ENCODE data around the gene PSMB5. TPM values are rescaled to one million over a fixed set of nuclear protein-coding genes. Genes with fewer than 3 reads are reported as not detected.
"Not testable (repeated sequence)": the region's sequence is repeated elsewhere in the genome, so short reads cannot be mapped to it uniquely, and the experiment has no call there.

Gene PSMB5
- total RNA-seq, 1 experiment from 2014 or later = 67.1 TPM

DNA sequence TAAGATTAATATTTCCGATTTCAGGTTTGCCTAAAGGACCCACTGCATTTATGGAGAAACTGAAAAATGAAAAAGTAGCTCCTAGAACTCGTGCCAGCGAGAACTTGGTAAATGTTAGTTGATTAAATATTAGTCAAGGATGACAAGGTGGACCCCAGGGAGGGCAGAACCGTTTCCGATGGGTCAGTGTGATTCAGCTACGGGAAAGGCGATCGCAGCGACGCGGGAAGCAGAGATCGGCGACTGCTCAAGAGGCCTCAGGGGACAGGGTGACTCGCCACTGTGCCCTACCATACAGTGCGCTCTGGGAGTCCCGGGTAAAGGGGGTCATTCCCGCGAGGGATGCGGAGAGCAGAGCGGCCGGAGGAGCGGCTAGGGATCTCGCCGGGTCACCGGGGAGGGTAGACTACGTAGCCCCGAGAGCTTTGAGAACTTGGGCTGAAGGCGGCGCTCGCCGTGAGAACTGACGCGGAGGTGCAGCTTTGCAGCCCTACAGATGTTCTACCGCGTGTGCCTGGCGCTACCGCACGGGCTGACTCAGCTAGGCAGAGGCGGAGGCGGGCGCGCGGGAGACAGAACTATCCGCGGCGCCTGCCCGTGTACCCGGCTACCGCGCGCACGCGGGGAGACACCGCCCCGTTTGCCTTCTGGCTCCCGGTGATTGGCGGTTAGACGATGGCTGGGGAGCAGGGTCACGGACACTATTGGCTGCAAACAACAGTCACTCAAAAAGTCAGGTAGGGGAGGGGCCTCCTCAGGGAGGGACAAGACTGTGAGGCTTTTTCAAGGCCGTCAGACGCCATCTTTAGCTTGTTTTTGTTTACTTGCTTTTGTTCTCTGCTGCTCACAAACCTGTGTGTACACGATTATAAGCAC is 27.9 kb downstream of the PSMB5 start:
- Histone ChIP-seq H3K79me2 (ENCODE audit: low read length) (0 out of 2 replicates have a peak, but pooled peaks cover 6% of the 10 kb centered on the region), H3K4me1 (ENCODE audit: low read length) (peaks cover 44% of the 10 kb centered on the region), H2AFZ (ENCODE audit: low read length) (peak overlapping the region; percentile 73), H3K27ac (ENCODE audit: low read length) (peak overlapping the region; percentile 59), H4K20me1 (ENCODE audit: insufficient read depth, low read depth, low read length) (no peaks in the 10 kb centered on the region), H3K9me3 (ENCODE audit: low read length) (no peaks in the 10 kb centered on the region), H3K36me3 (ENCODE audit: insufficient read depth, low read length) (no peaks in the 10 kb centered on the region), H3K9me2 (replicated peaks; ENCODE audit: insufficient read depth, low read length) (no peaks in the 10 kb centered on the region), H3K4me3 (ENCODE audit: low read length) (peak overlapping the region; percentile 82), H3K4me2 (ENCODE audit: low read depth, low read length, poor library complexity, severe bottlenecking) (peak overlapping the region; percentile 92), H3K9ac (ENCODE audit: low read length) (peak overlapping the region; percentile 89), H3K27me3 (ENCODE audit: low read length) (no peaks in the 10 kb centered on the region)
- DNase-seq = peak; percentile 100

DNA sequence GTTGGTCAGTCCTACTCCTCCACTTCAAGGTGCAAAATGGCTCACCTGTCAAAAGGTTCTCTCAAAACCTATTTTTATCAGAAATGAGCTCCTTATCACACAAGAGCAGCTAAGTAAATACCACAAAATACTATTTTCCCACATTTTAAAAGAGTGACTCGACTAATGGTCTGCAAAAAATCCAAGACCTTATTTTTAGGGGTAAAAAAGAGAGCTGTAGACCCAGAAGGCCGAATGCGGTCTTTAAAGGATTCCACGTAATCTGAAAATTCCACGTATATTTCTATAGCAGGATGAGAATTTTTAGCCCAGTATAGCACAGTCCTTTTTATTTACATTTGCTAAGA is 28.5 kb downstream of the PSMB5 start:
- Histone ChIP-seq H3K4me1 (ENCODE audit: low read length) (peaks cover 44% of the 10 kb centered on the region), H3K9me2 (replicated peaks; ENCODE audit: insufficient read depth, low read length) (no peaks in the 10 kb centered on the region), H3K36me3 (ENCODE audit: insufficient read depth, low read length) (no peaks in the 10 kb centered on the region), H3K27me3 (ENCODE audit: low read length) (no peaks in the 10 kb centered on the region), H3K9ac (ENCODE audit: low read length) (peak overlapping the region; percentile 89), H3K9me3 (ENCODE audit: low read length) (no peaks in the 10 kb centered on the region), H3K4me3 (ENCODE audit: low read length) (peak overlapping the region; percentile 82), H4K20me1 (ENCODE audit: insufficient read depth, low read depth, low read length) (no peaks in the 10 kb centered on the region), H3K27ac (ENCODE audit: low read length) (peak overlapping the region; percentile 58; the same call in 1 of the 2 replicates), H3K79me2 (ENCODE audit: low read length) (0 out of 2 replicates have a peak, but pooled peaks cover 6% of the 10 kb centered on the region), H2AFZ (ENCODE audit: low read length) (peak overlapping the region; percentile 73), H3K4me2 (ENCODE audit: low read depth, low read length, poor library complexity, severe bottlenecking) (peak overlapping the region; percentile 92)
- DNase-seq = no peak

DNA sequence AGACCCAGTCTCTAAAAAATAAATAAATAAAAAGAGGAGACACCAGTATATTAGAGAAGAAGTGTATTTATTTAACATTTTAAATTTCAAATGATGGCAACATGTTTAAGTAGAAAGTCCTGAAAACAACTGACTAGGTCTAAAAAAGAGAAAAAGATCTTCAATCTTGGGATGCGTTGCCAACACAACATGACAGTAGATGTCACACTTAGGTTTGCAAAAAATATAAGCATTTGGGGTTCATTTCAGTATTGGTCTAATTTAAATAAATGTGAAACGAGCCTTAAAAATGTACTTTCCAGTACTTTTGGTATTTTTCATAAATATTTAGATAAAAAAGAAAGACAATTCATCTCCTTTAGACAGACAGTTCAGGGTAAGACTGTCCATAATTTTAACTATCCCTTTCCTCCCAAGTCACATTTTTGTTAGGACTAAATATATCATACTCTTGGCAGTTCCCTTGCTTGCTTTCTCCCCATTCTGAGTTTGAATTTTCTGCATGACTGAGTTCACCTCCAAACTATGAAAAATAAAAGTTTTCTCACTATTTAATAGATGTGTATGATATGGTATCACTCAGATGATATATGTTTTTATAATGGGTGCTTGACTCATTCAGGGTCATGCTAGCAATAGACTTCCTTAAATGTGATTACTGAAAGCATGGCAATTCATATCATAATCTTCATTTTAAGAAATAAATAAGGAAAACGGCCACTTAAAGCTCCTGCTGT is 29.1 kb downstream of the PSMB5 start:
- Histone ChIP-seq H3K9ac (ENCODE audit: low read length) (peak overlapping the region; percentile 89), H3K79me2 (ENCODE audit: low read length) (0 out of 2 replicates have a peak, but pooled peaks cover 6% of the 10 kb centered on the region), H3K9me2 (replicated peaks; ENCODE audit: insufficient read depth, low read length) (no peaks in the 10 kb centered on the region), H2AFZ (ENCODE audit: low read length) (no peak overlapping the region), H3K36me3 (ENCODE audit: insufficient read depth, low read length) (no peaks in the 10 kb centered on the region), H4K20me1 (ENCODE audit: insufficient read depth, low read depth, low read length) (no peaks in the 10 kb centered on the region), H3K4me3 (ENCODE audit: low read length) (peak overlapping the region; percentile 82), H3K27ac (ENCODE audit: low read length) (no peak overlapping the region), H3K27me3 (ENCODE audit: low read length) (no peaks in the 10 kb centered on the region), H3K9me3 (ENCODE audit: low read length) (no peaks in the 10 kb centered on the region), H3K4me2 (ENCODE audit: low read depth, low read length, poor library complexity, severe bottlenecking) (peak overlapping the region; percentile 92), H3K4me1 (ENCODE audit: low read length) (peaks cover 44% of the 10 kb centered on the region)
- DNase-seq = peak; percentile 46

DNA sequence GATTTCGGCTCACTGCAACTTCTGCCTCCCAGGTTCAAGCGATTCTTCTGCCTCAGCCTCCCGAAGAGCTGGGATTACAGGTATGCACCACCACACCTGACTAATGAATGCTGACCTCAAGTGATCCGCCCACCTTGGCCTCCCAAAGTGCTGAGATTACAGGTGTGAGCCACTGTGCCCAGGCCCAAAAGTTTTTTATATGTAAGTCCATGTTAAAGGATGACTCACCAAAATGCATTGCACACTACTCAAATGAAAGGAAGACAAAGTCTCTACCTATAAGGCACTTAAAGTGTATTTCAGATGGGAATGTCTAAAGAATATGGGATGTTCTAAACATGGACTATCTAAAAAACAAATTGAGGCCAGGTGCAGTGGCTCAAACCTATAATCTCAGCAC is 30.4 kb downstream of the PSMB5 start:
- not testable (repeated sequence) for H4K20me1 ChIP-seq (ENCODE audit: insufficient read depth, low read depth, low read length); H3K4me2 ChIP-seq (ENCODE audit: low read depth, low read length, poor library complexity, severe bottlenecking); H3K79me2 ChIP-seq (ENCODE audit: low read length); H3K9ac ChIP-seq (ENCODE audit: low read length); H3K27me3 ChIP-seq (ENCODE audit: low read length); H3K4me3 ChIP-seq (ENCODE audit: low read length); H2AFZ ChIP-seq (ENCODE audit: low read length); H3K9me3 ChIP-seq (ENCODE audit: low read length); H3K27ac ChIP-seq (ENCODE audit: low read length); H3K36me3 ChIP-seq (ENCODE audit: insufficient read depth, low read length); H3K9me2 ChIP-seq (replicated peaks; ENCODE audit: insufficient read depth, low read length); DNase-seq
- H3K4me1 ChIP-seq (ENCODE audit: low read length) = peaks cover 32% of the 10 kb centered on the region

DNA sequence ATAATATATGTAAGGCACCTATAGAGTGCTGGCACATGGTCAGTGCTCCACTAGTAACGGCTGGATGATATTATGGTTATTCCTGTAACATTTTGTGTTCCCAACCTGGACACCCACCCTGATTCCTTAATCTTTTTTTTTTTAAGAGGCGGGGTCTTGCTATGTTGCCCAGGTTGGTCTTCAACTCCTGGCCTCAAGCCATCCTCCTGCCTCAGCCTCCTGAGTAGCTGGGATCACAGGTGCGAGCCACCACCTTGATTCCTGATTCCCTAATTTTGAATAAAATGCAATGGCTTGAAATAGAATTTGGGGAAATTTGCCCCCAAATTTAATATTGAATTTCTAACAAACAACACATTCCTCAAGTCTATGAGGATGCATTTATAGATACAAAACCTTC is 32.1 kb downstream of the PSMB5 start:
- Histone ChIP-seq H3K36me3 (ENCODE audit: insufficient read depth, low read length) (no peaks in the 10 kb centered on the region), H3K4me2 (ENCODE audit: low read depth, low read length, poor library complexity, severe bottlenecking) (no peak overlapping the region), H4K20me1 (ENCODE audit: insufficient read depth, low read depth, low read length) (no peaks in the 10 kb centered on the region), H3K79me2 (ENCODE audit: low read length) (0 out of 2 replicates have a peak, but pooled peaks cover 5% of the 10 kb centered on the region), H3K27me3 (ENCODE audit: low read length) (no peaks in the 10 kb centered on the region), H3K27ac (ENCODE audit: low read length) (no peak overlapping the region), H3K9me3 (ENCODE audit: low read length) (no peaks in the 10 kb centered on the region), H3K9ac (ENCODE audit: low read length) (no peak overlapping the region), H2AFZ (ENCODE audit: low read length) (no peak overlapping the region), H3K9me2 (replicated peaks; ENCODE audit: insufficient read depth, low read length) (no peaks in the 10 kb centered on the region), H3K4me3 (ENCODE audit: low read length) (no peak overlapping the region), H3K4me1 (ENCODE audit: low read length) (peaks cover 17% of the 10 kb centered on the region)
- no peak for DNase-seq

DNA sequence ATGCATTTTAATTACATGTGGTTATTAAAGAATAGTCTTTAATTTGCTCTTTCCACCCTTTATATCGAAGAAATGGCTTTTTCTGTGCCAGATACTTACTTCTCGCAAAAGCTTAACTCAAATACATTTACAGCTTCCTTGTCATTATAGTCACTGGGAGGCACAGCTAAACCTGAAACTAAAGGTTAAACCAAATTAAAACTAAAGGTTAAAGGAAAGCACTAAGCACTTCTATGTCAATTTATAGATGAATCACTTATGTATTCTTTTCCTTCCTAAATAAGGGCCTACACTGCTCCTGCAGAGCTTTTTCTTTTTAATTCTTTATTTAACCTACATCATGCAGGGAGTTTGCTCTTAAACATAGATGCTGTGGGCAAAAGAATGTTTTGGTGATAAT is 33.8 kb downstream of the PSMB5 start:
- H3K4me3 ChIP-seq (ENCODE audit: low read length) = no peak overlapping the region
- H3K27me3 ChIP-seq (ENCODE audit: low read length) = no peaks in the 10 kb centered on the region
- no peak for DNase-seq
- H3K4me1 ChIP-seq (ENCODE audit: low read length) = peaks cover 5% of the 10 kb centered on the region
- H3K9me2 ChIP-seq (replicated peaks; ENCODE audit: insufficient read depth, low read length) = no peaks in the 10 kb centered on the region
- no peak overlapping the region for H3K27ac ChIP-seq (ENCODE audit: low read length)
- H3K9me3 ChIP-seq (ENCODE audit: low read length) = no peaks in the 10 kb centered on the region
- no peak overlapping the region for H2AFZ ChIP-seq (ENCODE audit: low read length)
- H3K9ac ChIP-seq (ENCODE audit: low read length) = no peak overlapping the region
- no peaks in the 10 kb centered on the region for H3K36me3 ChIP-seq (ENCODE audit: insufficient read depth, low read length)
- no peaks in the 10 kb centered on the region for H4K20me1 ChIP-seq (ENCODE audit: insufficient read depth, low read depth, low read length)
- H3K4me2 ChIP-seq (ENCODE audit: low read depth, low read length, poor library complexity, severe bottlenecking) = no peak overlapping the region
- H3K79me2 ChIP-seq (ENCODE audit: low read length) = no peaks in the 10 kb centered on the region

DNA sequence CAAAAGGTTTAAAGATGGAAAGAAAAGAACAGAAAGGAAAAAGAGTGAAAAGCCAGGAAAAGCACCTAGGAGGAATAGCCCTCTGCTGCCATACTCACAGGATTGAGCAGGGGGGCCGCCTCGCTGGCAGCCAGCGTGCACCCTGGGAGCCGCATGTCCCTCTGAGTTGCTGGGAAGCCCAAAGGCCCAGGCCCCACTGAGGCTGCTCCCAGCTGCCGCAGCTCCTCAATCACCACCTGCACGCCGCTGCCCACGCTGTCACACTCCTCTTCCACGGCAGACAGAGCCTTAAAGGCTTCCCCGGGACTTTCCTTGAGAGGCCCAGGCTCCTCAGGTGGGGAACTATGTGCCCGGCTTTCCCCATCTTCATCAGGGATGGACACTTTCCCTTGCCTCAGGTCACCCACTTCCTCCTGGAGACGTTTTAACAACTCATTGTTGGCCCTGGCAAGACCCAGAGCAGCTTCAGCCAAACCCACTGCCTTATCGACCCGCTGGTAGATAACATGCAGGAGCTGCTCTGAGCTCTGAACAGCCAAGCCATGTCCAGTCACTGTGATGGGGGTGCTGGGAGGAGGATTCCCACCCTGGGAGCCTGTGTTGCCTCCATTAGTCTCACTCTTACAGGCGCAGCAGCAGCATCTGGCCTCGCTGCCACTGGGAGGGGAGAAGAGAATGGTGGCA is 36.2 kb downstream of the PSMB5 start:
- Histone ChIP-seq H3K4me3 (ENCODE audit: low read length) (no peak overlapping the region), H3K9ac (ENCODE audit: low read length) (no peak overlapping the region), H3K9me3 (ENCODE audit: low read length) (no peaks in the 10 kb centered on the region), H4K20me1 (ENCODE audit: insufficient read depth, low read depth, low read length) (no peaks in the 10 kb centered on the region), H3K27ac (ENCODE audit: low read length) (no peak overlapping the region), H3K27me3 (ENCODE audit: low read length) (no peaks in the 10 kb centered on the region), H2AFZ (ENCODE audit: low read length) (no peak overlapping the region), H3K79me2 (ENCODE audit: low read length) (no peaks in the 10 kb centered on the region), H3K4me2 (ENCODE audit: low read depth, low read length, poor library complexity, severe bottlenecking) (no peak overlapping the region), H3K36me3 (ENCODE audit: insufficient read depth, low read length) (no peaks in the 10 kb centered on the region), H3K4me1 (ENCODE audit: low read length) (peaks cover 4% of the 10 kb centered on the region), H3K9me2 (replicated peaks; ENCODE audit: insufficient read depth, low read length) (no peaks in the 10 kb centered on the region)
- DNase-seq = no peak
